CD14-positive monocyte (primary cell): ENCODE measurements around the gene ZNF407. TPM values are rescaled to one million over a fixed set of nuclear protein-coding genes. Genes with fewer than 3 reads are reported as not detected.

Experiments used
- DNase-seq, 3 donors: peaks; one replicate each; pipeline ENCODE4 v3.0.0-alpha.2; 2011 to 2022
- H2AFZ ChIP-seq: 2 replicates; pipeline ENCODE4 v1.6.0; 2012; ENCODE audit warnings: mild to moderate bottlenecking, low read depth, low read length, inconsistent platforms; ENCODE audit not compliant: insufficient read depth, poor library complexity, severe bottlenecking
- H3K27ac ChIP-seq, 2 donors: 1 replicate in 1 of 2; 2 replicates in 1 of 2; pipeline ENCODE4 v1.5.1; 2012 to 2013; ENCODE audit warnings: low read length in 2 of 2, control low read depth in 1 of 2, inconsistent platforms in 1 of 2, low read depth in 1 of 2, mild to moderate bottlenecking in 1 of 2
- H3K27me3 ChIP-seq, 2 donors: one replicate each; pipeline versions ENCODE4 v1.6.0 to v1.6.1; 2011 to 2013; ENCODE audit warnings: low read length in 2 of 2; ENCODE audit not compliant: control insufficient read depth in 2 of 2, insufficient read depth in 2 of 2
- H3K36me3 ChIP-seq, 2 donors: replicated peaks in 1 of 2; 1 replicate in 1 of 2; 2 replicates in 1 of 2; pipeline versions ENCODE4 v1.5.1 to v1.6.1; 2012 to 2013; ENCODE audit warnings: low read length in 2 of 2, control low read depth in 1 of 2, inconsistent platforms in 1 of 2, mild to moderate bottlenecking in 1 of 2; ENCODE audit not compliant: insufficient read depth in 2 of 2, control insufficient read depth in 1 of 2
- H3K4me1 ChIP-seq, 2 donors: 1 replicate in 1 of 2; 2 replicates in 1 of 2; pipeline versions ENCODE4 v1.5.1 to v1.6.1; 2012 to 2013; ENCODE audit warnings: low read length in 2 of 2, control low read depth in 1 of 2, inconsistent platforms in 1 of 2, mild to moderate bottlenecking in 1 of 2, moderate library complexity in 1 of 2; ENCODE audit not compliant: insufficient read depth in 2 of 2, control insufficient read depth in 1 of 2
- H3K4me2 ChIP-seq: replicated peaks from 2 replicates; pipeline ENCODE3; 2012; ENCODE audit warnings: low read length, moderate library complexity, mild to moderate bottlenecking; ENCODE audit not compliant: poor library complexity, severe bottlenecking; ENCODE audit errors: extremely low read depth
- H3K4me3 ChIP-seq, 3 experiments: fragments of 200-600 bp in 1 of 3; sonication (generic) in 1 of 3; replicated peaks in 1 of 3; 1 replicate in 2 of 3; 2 replicates in 1 of 3; pipeline ENCODE4 v1.5.1; 2011 to 2013; ENCODE audit warnings: low read length in 3 of 3, mild to moderate bottlenecking in 3 of 3, control low read depth in 2 of 3, low read depth in 2 of 3, inconsistent platforms in 1 of 3, moderate library complexity in 1 of 3
- H3K79me2 ChIP-seq: 2 replicates; pipeline ENCODE4 v1.6.0; 2012; ENCODE audit warnings: mild to moderate bottlenecking, control low read depth, inconsistent platforms, low read length, moderate library complexity; ENCODE audit not compliant: insufficient read depth
- H3K9ac ChIP-seq: 2 replicates; pipeline ENCODE4 v1.6.0; 2017; ENCODE audit warnings: low read length, mild to moderate bottlenecking; ENCODE audit not compliant: insufficient read depth, poor library complexity, severe bottlenecking
- H3K9me3 ChIP-seq, 2 donors: replicated peaks in 1 of 2; 1 replicate in 1 of 2; 2 replicates in 1 of 2; pipeline versions ENCODE4 v1.5.1 to v1.6.1; 2012 to 2013; ENCODE audit warnings: low read length in 2 of 2, control low read depth in 1 of 2; ENCODE audit not compliant: control insufficient read depth in 1 of 2, insufficient read depth in 1 of 2
- H4K20me1 ChIP-seq: 2 replicates; pipeline ENCODE4 v1.6.0; 2012; ENCODE audit warnings: mild to moderate bottlenecking, low read length, control low read depth, moderate library complexity; ENCODE audit not compliant: insufficient read depth
- H3K27ac Mint-ChIP-seq, 7 donors: one replicate each; pipeline ENCODE4 v1.8.0; 2020; ENCODE audit warnings: mild to moderate bottlenecking in 7 of 7, mixed read lengths in 7 of 7, moderate library complexity in 6 of 7, inconsistent platforms in 2 of 7
- H3K27me3 Mint-ChIP-seq, 3 donors: one replicate each; pipeline ENCODE4 v1.8.0; 2021 to 2022; ENCODE audit warnings: low read depth in 3 of 3, mild to moderate bottlenecking in 3 of 3, mixed read lengths in 3 of 3, moderate library complexity in 3 of 3, inconsistent platforms in 1 of 3
- H3K36me3 Mint-ChIP-seq, 2 donors: one replicate each; pipeline ENCODE4 v1.8.0; 2020; ENCODE audit warnings: mixed read lengths in 2 of 2, inconsistent platforms in 1 of 2, mild to moderate bottlenecking in 1 of 2
- H3K4me1 Mint-ChIP-seq: one replicate; pipeline ENCODE4 v1.8.0; 2020; ENCODE audit warnings: mild to moderate bottlenecking, mixed read lengths
- H3K4me3 Mint-ChIP-seq, 2 donors: one replicate each; pipeline ENCODE4 v1.8.0; 2020; ENCODE audit warnings: mild to moderate bottlenecking in 2 of 2, mixed read lengths in 2 of 2, moderate library complexity in 1 of 2
- H3K9me3 Mint-ChIP-seq, 7 donors: one replicate each; pipeline ENCODE4 v1.8.0; 2020 to 2022; ENCODE audit warnings: mixed read lengths in 7 of 7, mild to moderate bottlenecking in 6 of 7, moderate library complexity in 6 of 7, inconsistent platforms in 2 of 7
- WGBS: methylation state at CpG from one replicate; pipeline ENCODE4 v1.1.5; 2013; ENCODE audit warnings: missing lambda C conversion rate; ENCODE audit not compliant: insufficient coverage; 5-methylcytosine and 5-hydroxymethylcytosine counted together
- intact Hi-C, 2 donors: fragments of 100-400 bp; cut with micrococcal nuclease; formaldehyde crosslinking; loops; one replicate each; pipeline versions ENCODE4 v1.15.0 to v1.15.1; 2023
- polyA plus RNA-seq, 3 donors: library from polyadenylated mRNA; depleted of rRNA in 1 of 3; unstranded in 2 of 3; stranded (reverse) in 1 of 3; fragments of 300-500 nt in 2 of 3; fragments of >200 nt in 1 of 3; fragmentation: Illumina TruSeq in 2 of 3; gene quantifications; 1 replicate in 2 of 3; 2 replicates in 1 of 3; pipeline ENCODE4 v1.2.3, GENCODE V29; 2012 to 2021
- TF ChIP-seq, protein P1 (sequence below): fragments of 200-600 bp; IDR thresholded peaks from one replicate; pipeline ENCODE4 v1.8.0; 2022; ENCODE audit warnings: antibody characterized with exemption, mild to moderate bottlenecking

Gene ZNF407
- polyA plus RNA-seq, 3 donors: 1.3 to 3.6 (median 1.6) TPM

DNA sequence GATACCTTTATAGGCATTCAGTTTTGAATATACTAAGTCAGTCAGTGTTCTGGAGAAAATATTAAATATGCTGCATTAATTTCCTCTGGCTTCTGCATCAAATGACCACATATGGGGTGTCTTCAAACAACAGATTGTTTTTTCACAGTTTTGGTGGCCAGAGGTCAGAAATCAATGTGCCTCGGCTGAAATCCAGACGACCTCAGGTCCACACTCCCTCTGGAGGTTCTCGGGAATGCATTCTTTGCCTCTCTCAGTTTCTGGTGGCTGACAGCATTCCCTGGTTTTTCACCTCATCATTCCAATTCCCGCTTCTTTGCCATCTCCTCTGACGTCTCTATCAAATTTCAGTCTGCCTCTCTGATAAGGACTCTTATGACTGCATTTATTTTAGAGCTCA, 142.3 kb downstream of the ZNF407 start:
- TF ChIP-seq, protein P1, sequence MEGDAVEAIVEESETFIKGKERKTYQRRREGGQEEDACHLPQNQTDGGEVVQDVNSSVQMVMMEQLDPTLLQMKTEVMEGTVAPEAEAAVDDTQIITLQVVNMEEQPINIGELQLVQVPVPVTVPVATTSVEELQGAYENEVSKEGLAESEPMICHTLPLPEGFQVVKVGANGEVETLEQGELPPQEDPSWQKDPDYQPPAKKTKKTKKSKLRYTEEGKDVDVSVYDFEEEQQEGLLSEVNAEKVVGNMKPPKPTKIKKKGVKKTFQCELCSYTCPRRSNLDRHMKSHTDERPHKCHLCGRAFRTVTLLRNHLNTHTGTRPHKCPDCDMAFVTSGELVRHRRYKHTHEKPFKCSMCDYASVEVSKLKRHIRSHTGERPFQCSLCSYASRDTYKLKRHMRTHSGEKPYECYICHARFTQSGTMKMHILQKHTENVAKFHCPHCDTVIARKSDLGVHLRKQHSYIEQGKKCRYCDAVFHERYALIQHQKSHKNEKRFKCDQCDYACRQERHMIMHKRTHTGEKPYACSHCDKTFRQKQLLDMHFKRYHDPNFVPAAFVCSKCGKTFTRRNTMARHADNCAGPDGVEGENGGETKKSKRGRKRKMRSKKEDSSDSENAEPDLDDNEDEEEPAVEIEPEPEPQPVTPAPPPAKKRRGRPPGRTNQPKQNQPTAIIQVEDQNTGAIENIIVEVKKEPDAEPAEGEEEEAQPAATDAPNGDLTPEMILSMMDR: no peak
- 96% methylated on average over 3 of the region's 5 CpGs for WGBS
- H3K4me3 Mint-ChIP-seq: no peak overlapping the region
- H3K9me3 Mint-ChIP-seq: peaks cover 0 to 2% (median 0%) of the 10 kb centered on the region in 7 donors
- Histone ChIP-seq H3K36me3 (no peaks in the 10 kb centered on the region), H3K9ac (no peak overlapping the region), H3K27ac (no peak overlapping the region), H3K4me2 (no peak overlapping the region), H3K79me2 (no peaks in the 10 kb centered on the region), H3K4me1 (no peaks in the 10 kb centered on the region), H3K9me3 (no peaks in the 10 kb centered on the region), H2AFZ (no peak overlapping the region), H3K27me3 (no peaks in the 10 kb centered on the region), H3K4me3 (no peak overlapping the region), H4K20me1 (no peaks in the 10 kb centered on the region)
- H3K27ac Mint-ChIP-seq: no peak overlapping the region
- intact Hi-C loops: no loop called here
- DNase-seq: no peak
- peaks cover 3% of the 10 kb centered on the region for H3K4me1 Mint-ChIP-seq
- H3K27me3 Mint-ChIP-seq: no peaks in the 10 kb centered on the region
- H3K36me3 Mint-ChIP-seq: peaks cover 7 to 12% of the 10 kb centered on the region in 2 donors

DNA sequence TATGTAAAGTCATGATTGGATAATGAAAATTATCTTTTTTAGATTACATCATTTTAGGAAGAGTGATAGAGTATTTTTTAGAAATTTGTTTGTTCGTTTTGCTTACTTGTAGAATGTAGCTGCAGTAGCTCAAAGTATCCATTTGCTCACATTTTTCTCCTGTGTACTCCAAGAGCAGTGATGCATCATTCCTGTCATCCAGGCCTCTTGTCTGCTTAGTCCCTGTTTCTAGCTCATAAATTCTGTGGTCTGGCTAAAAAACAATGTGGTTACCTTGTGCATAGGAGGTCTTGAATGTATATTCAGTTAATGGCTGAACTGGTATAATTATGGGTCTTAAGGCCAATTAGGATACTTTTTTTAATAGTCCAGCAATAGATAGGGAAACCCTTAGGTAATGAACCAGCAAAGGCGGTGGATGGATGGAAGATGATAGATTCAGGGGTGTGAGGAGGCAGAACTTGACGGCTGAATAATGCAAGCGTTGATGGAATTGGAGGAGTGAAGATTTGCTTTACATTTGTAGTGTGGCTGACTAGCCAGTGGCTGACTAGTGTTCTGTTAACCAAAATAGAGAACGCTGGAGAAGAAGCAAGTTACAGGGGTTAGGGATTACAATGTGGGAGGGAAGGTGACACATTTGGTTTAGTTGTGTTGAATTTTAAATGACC, 145.0 kb downstream of the ZNF407 start:
- H3K27ac Mint-ChIP-seq: no peak overlapping the region
- H3K27ac ChIP-seq: no peak overlapping the region
- H2AFZ ChIP-seq: no peak overlapping the region
- no peaks in the 10 kb centered on the region for H3K27me3 ChIP-seq
- no peaks in the 10 kb centered on the region for H3K9me3 ChIP-seq
- peaks cover 3% of the 10 kb centered on the region for H3K4me1 Mint-ChIP-seq
- WGBS: 96% methylated on average over 3 of the region's 5 CpGs
- no peak for DNase-seq
- no peak overlapping the region for H3K4me3 ChIP-seq
- H3K9ac ChIP-seq: no peak overlapping the region
- peaks cover 7 to 12% of the 10 kb centered on the region in 2 donors for H3K36me3 Mint-ChIP-seq
- H3K9me3 Mint-ChIP-seq: peaks cover 0 to 2% (median 0%) of the 10 kb centered on the region in 7 donors
- intact Hi-C loops: no loop called here
- no peaks in the 10 kb centered on the region for H3K79me2 ChIP-seq
- H3K36me3 ChIP-seq: no peaks in the 10 kb centered on the region
- H3K27me3 Mint-ChIP-seq: no peaks in the 10 kb centered on the region
- TF ChIP-seq, protein P1: no peak
- no peaks in the 10 kb centered on the region for H4K20me1 ChIP-seq
- no peak overlapping the region for H3K4me3 Mint-ChIP-seq
- H3K4me1 ChIP-seq: no peaks in the 10 kb centered on the region
- no peak overlapping the region for H3K4me2 ChIP-seq
